T-cell (primary cell): ENCODE results near the gene RPS19BP1. TPM values are rescaled to one million over a fixed set of nuclear protein-coding genes. Genes with fewer than 3 reads are reported as not detected.
"Not testable (repeated sequence)": the region's sequence is repeated elsewhere in the genome, so short reads cannot be mapped to it uniquely, and the experiment has no call there.

Experiments used
- ATAC-seq, 4 experiments: fragments of 200-7000 bp in 3 of 4; fragments of 150-1000 bp in 1 of 4; cut with Tn5 transposase; replicated peaks in 1 of 4; 1 replicate in 3 of 4; 2 replicates in 1 of 4; pipeline ENCODE4 v1.10.0; 2021; ENCODE audit warnings: moderate library complexity in 3 of 4, mild to moderate bottlenecking in 2 of 4, moderate number of reproducible peaks in 1 of 4
- CTCF ChIA-PET, 2 donors: fragments of 300-600 bp; sonication (Branson Sonifier 250); formaldehyde crosslinking; loops; one replicate each; lab custom pipeline; 2022; ENCODE audit warnings: antibody characterized with exemption in 2 of 2; lab: Charles Lee
- POLR2A ChIA-PET, 2 donors: fragments of 300-600 bp; sonication (Branson Sonifier 250); formaldehyde crosslinking; loops; one replicate each; lab custom pipeline; 2022; ENCODE audit warnings: antibody characterized with exemption in 2 of 2; lab: Charles Lee
- DNase-seq, 35 experiments: peaks; one replicate each; pipeline versions ENCODE4 v3.0.0 to v3.0.0-alpha.2; 2013 to 2023
- H3K27ac ChIP-seq: one replicate; pipeline ENCODE4 v1.5.1; 2013; ENCODE audit warnings: low read length
- H3K27me3 ChIP-seq, 2 experiments: replicated peaks in 1 of 2; 1 replicate in 1 of 2; 2 replicates in 1 of 2; pipeline versions ENCODE4 v1.6.1 to v1.7.0; 2013; ENCODE audit warnings: low read length in 1 of 2, mixed read lengths in 1 of 2; ENCODE audit not compliant: control insufficient read depth in 2 of 2, insufficient read depth in 2 of 2; ENCODE audit errors: extremely low read depth in 1 of 2
- H3K36me3 ChIP-seq, 2 donors: 1 replicate in 1 of 2; 2 replicates in 1 of 2; pipeline versions ENCODE4 v1.6.1 to v1.7.0; 2013; ENCODE audit warnings: low read length in 1 of 2; ENCODE audit not compliant: control insufficient read depth in 2 of 2, insufficient read depth in 1 of 2; ENCODE audit errors: extremely low read depth in 1 of 2
- H3K4me1 ChIP-seq, 2 experiments: 1 replicate in 1 of 2; 2 replicates in 1 of 2; pipeline versions ENCODE4 v1.6.1 to v1.7.0; 2013; ENCODE audit warnings: low read length in 2 of 2, mixed read lengths in 1 of 2; ENCODE audit not compliant: insufficient read depth in 2 of 2, control insufficient read depth in 1 of 2; ENCODE audit errors: extremely low read depth in 1 of 2
- H3K4me3 ChIP-seq, 2 donors: 1 replicate in 1 of 2; 2 replicates in 1 of 2; pipeline versions ENCODE4 v1.5.1 to v1.7.0; 2013; ENCODE audit warnings: mild to moderate bottlenecking in 2 of 2, low read length in 1 of 2, moderate library complexity in 1 of 2; ENCODE audit not compliant: control insufficient read depth in 1 of 2; ENCODE audit errors: extremely low read depth in 1 of 2
- H3K9me3 ChIP-seq: 2 replicates; pipeline ENCODE4 v1.7.0; 2013
- H3K27ac Mint-ChIP-seq, 2 donors: one replicate each; pipeline ENCODE4 v1.8.0; 2020 to 2021; ENCODE audit warnings: mild to moderate bottlenecking in 2 of 2, mixed read lengths in 2 of 2
- H3K27me3 Mint-ChIP-seq, 2 donors: one replicate each; pipeline ENCODE4 v1.8.0; 2021 to 2022; ENCODE audit warnings: mixed read lengths in 2 of 2
- H3K36me3 Mint-ChIP-seq: one replicate; pipeline ENCODE4 v1.8.0; 2021; ENCODE audit warnings: mixed read lengths
- H3K4me1 Mint-ChIP-seq, 3 donors: one replicate each; pipeline ENCODE4 v1.8.0; 2020 to 2022; ENCODE audit warnings: mixed read lengths in 3 of 3, mild to moderate bottlenecking in 1 of 3
- H3K4me3 Mint-ChIP-seq, 3 donors: one replicate each; pipeline ENCODE4 v1.8.0; 2020 to 2022; ENCODE audit warnings: mild to moderate bottlenecking in 3 of 3, mixed read lengths in 3 of 3, moderate library complexity in 3 of 3
- H3K9me3 Mint-ChIP-seq, 3 donors: one replicate each; pipeline ENCODE4 v1.8.0; 2020 to 2022; ENCODE audit warnings: mixed read lengths in 3 of 3
- WGBS: methylation state at CpG from one replicate; pipeline ENCODE4 v1.1.5; 2013; ENCODE audit warnings: missing lambda C conversion rate; ENCODE audit not compliant: insufficient coverage; 5-methylcytosine and 5-hydroxymethylcytosine counted together
- total RNA-seq, 35 experiments: library from RNA in 6 of 35; stranded (reverse) in 6 of 35; fragments of 120-200 nt in 1 of 35; gene quantifications; one replicate each; pipeline versions ENCODE4 v1.2.1 to v1.2.4 and lab custom pipeline; 2013 to 2026

The RPS19BP1 gene
- total RNA-seq, 5 donors from 2014 or later (not counting 1 experiment from before 2014, with no cell fraction given) = 42.4 to 76.8 (median 73.5) TPM

- no peaks in the 10 kb centered on the region for H3K27me3 Mint-ChIP-seq
- no peak for DNase-seq
- Histone ChIP-seq H3K36me3 (peaks cover 17 to 72% of the 10 kb centered on the region in 2 donors), H3K27me3 (no peaks in the 10 kb centered on the region), H3K4me1 (peaks cover 38 to 94% of the 10 kb centered on the region in 2 experiments), H3K27ac (no peak overlapping the region), H3K9me3 (no peaks in the 10 kb centered on the region), H3K4me3 (no peak overlapping the region)
- WGBS = 92% methylated on average over 3 of the region's 4 CpGs
- H3K36me3 Mint-ChIP-seq = peaks cover 41% of the 10 kb centered on the region
- ChIA-PET CTCF (interaction anchor here in 1 of 2 donors (1.1 kb wide), 1 partner anchor 32 kb away, joined by 3 read pairs; no protein-coding TSS in a partner anchor), POLR2A (interaction anchor here in 1 of 2 donors (0.7 kb wide), 1 partner anchor 1752 kb away, joined by 3 read pairs; no protein-coding TSS in a partner anchor)
- H3K27ac Mint-ChIP-seq = peak overlapping the region; percentile 82 to 91
- H3K4me1 Mint-ChIP-seq = peaks cover 86% of the 10 kb centered on the region in 3 donors
- no peak for ATAC-seq
- no peaks in the 10 kb centered on the region for H3K9me3 Mint-ChIP-seq
- peak overlapping the region in 1 of 3 donors; percentile 66 for H3K4me3 Mint-ChIP-seq
Measured at GRCh38 chr22:39525658-39525975, 6.9 kb downstream of the RPS19BP1 start.

GRCh38 chr22:39524753-39525657, 7.5 kb downstream of the RPS19BP1 start:
- peaks cover 39% of the 10 kb centered on the region for H3K36me3 Mint-ChIP-seq
- ChIA-PET CTCF (interaction anchor here (1.1 to 1.5 kb wide), 3 partner anchors 28 to 31 kb away, joined by 3 read pairs; no protein-coding TSS in a partner anchor), POLR2A (interaction anchor here in 1 of 2 donors (0.7 kb wide), 1 partner anchor 1752 kb away, joined by 3 read pairs; no protein-coding TSS in a partner anchor)
- Histone ChIP-seq H3K36me3 (peaks cover 17 to 69% of the 10 kb centered on the region in 2 donors), H3K27ac (peak overlapping the region; percentile 13), H3K9me3 (no peaks in the 10 kb centered on the region), H3K4me1 (peaks cover 36 to 88% of the 10 kb centered on the region in 2 experiments), H3K27me3 (no peaks in the 10 kb centered on the region), H3K4me3 (no peak overlapping the region)
- peak overlapping the region in 1 of 3 donors; percentile 66 for H3K4me3 Mint-ChIP-seq
- peaks cover 0 to 2% of the 10 kb centered on the region in 2 donors for H3K27me3 Mint-ChIP-seq
- ATAC-seq (no peak), DNase-seq (no peak)
- no peaks in the 10 kb centered on the region for H3K9me3 Mint-ChIP-seq
- 93% methylated on average over 9 of the region's 10 CpGs for WGBS
- peak overlapping the region; percentile 82 to 91 for H3K27ac Mint-ChIP-seq
- H3K4me1 Mint-ChIP-seq = peaks cover 82 to 85% (median 82%) of the 10 kb centered on the region in 3 donors

GRCh38 chr22:39524089-39524752, 8.3 kb downstream of the RPS19BP1 start:
- DNase-seq (no peak), ATAC-seq (no peak)
- H3K27ac ChIP-seq = no peak overlapping the region
- peak overlapping the region in 1 of 3 donors; percentile 95 for H3K4me3 Mint-ChIP-seq
- 84% methylated on average over 13 of the region's 13 CpGs for WGBS
- no peaks in the 10 kb centered on the region for H3K9me3 Mint-ChIP-seq
- H3K4me3 ChIP-seq = no peak overlapping the region
- H3K4me1 Mint-ChIP-seq = peaks cover 76 to 77% (median 76%) of the 10 kb centered on the region in 3 donors
- H3K4me1 ChIP-seq = peaks cover 38 to 86% of the 10 kb centered on the region in 2 experiments
- CTCF ChIA-PET = interaction anchor here (1.3 to 1.5 kb wide), 2 partner anchors 28 kb away, joined by 3 read pairs; no protein-coding TSS in a partner anchor
- H3K9me3 ChIP-seq = no peaks in the 10 kb centered on the region
- peak overlapping the region; percentile 61 to 91 for H3K27ac Mint-ChIP-seq
- no peaks in the 10 kb centered on the region for H3K27me3 ChIP-seq
- H3K36me3 ChIP-seq = peaks cover 17 to 61% of the 10 kb centered on the region in 2 donors
- peaks cover 33% of the 10 kb centered on the region for H3K36me3 Mint-ChIP-seq
- POLR2A ChIA-PET = interaction anchor here (0.7 to 0.8 kb wide), 2 partner anchors 9 to 205 kb away, joined by 3 to 11 read pairs; partner anchors contain the start of genes RPL3 (in 1 of the 2) and RPS19BP1 (in 1 of the 2)
- H3K27me3 Mint-ChIP-seq = peaks cover 0 to 2% of the 10 kb centered on the region in 2 donors

GRCh38 chr22:39522567-39523300, 9.8 kb downstream of the RPS19BP1 start:
- H3K27ac Mint-ChIP-seq = peak overlapping the region; percentile 96 to 98
- 24% methylated on average over 8 of the region's 14 CpGs for WGBS
- peak overlapping the region; percentile 85 to 95 (median 94) for H3K4me3 Mint-ChIP-seq
- Histone ChIP-seq H3K36me3 (peaks cover 14 to 48% of the 10 kb centered on the region in 2 donors), H3K9me3 (no peaks in the 10 kb centered on the region), H3K27ac (peak overlapping the region; percentile 21), H3K4me3 (peak overlapping the region; percentile 18 to 44), H3K4me1 (peaks cover 35 to 77% of the 10 kb centered on the region in 2 experiments), H3K27me3 (no peaks in the 10 kb centered on the region)
- H3K4me1 Mint-ChIP-seq = peaks cover 62 to 72% (median 70%) of the 10 kb centered on the region in 3 donors
- peaks cover 0 to 2% of the 10 kb centered on the region in 2 donors for H3K27me3 Mint-ChIP-seq
- H3K9me3 Mint-ChIP-seq = no peaks in the 10 kb centered on the region
- no peak for ATAC-seq
- ChIA-PET POLR2A (interaction anchor here (0.6 to 1.3 kb wide), 4 partner anchors 112 to 521 kb away, joined by 3 to 4 read pairs (median 3); no protein-coding TSS in a partner anchor), CTCF (interaction anchor here (0.6 to 1.3 kb wide), 5 partner anchors 20 to 1905 kb away, joined by 3 to 5 read pairs (median 4); partner anchors contain the start of gene MIEF1 (in 1 of the 2))
- DNase-seq = peak in 1 of 35 experiments; percentile 39
- H3K36me3 Mint-ChIP-seq = peaks cover 27% of the 10 kb centered on the region

- Mint-ChIP-seq H3K4me3 (peak overlapping the region; percentile 85 to 95 (median 94)), H3K27ac (peak overlapping the region; percentile 96 to 98), H3K36me3 (peaks cover 27% of the 10 kb centered on the region), H3K4me1 (peaks cover 56 to 65% (median 64%) of the 10 kb centered on the region in 3 donors)
- not testable (repeated sequence) for ATAC-seq, H3K27me3 Mint-ChIP-seq, DNase-seq, H3K27me3 ChIP-seq, H3K9me3 ChIP-seq, H3K9me3 Mint-ChIP-seq
- Histone ChIP-seq H3K4me1 (peaks cover 29 to 71% of the 10 kb centered on the region in 2 experiments), H3K36me3 (peaks cover 14 to 44% of the 10 kb centered on the region in 2 donors), H3K27ac (peak overlapping the region; percentile 83), H3K4me3 (peak overlapping the region in 1 of 2 donors; percentile 99)
- POLR2A ChIA-PET = interaction anchor here (0.7 to 1.3 kb wide), 4 partner anchors 25 to 522 kb away, joined by 3 to 9 read pairs (median 4); partner anchors contain the start of gene TAB1 (in 1 of the 2)
- WGBS = no CpG with 5 or more reads among the region's 5 CpGs
- CTCF ChIA-PET = interaction anchor here (0.6 to 1.3 kb wide), 3 partner anchors 19 to 175 kb away, joined by 3 to 5 read pairs (median 3); partner anchors contain the start of gene MIEF1 (in 1 of the 2)
Measured at GRCh38 chr22:39522091-39522490, 10.5 kb downstream of the RPS19BP1 start.
